ENCODE measurements around the gene ZNF451.

Gene ZNF451

GRCh38 chr6:57109880-57110279, 19.9 kb downstream of the ZNF451 start:
- Mint-ChIP-seq H3K27ac (no peak overlapping the region), H3K36me3 (ENCODE audit: low read depth) (peaks cover 23% of the 10 kb centered on the region), H3K27me3 (ENCODE audit: low read depth) (no peaks in the 10 kb centered on the region), H3K9me3 (no peaks in the 10 kb centered on the region), H3K4me1 (ENCODE audit: low read depth) (peaks cover 31% of the 10 kb centered on the region), H3K4me3 (no peak overlapping the region)

GRCh38 chr6:57113105-57113504, 23.1 kb downstream of the ZNF451 start:
- H3K9me3 Mint-ChIP-seq: no peaks in the 10 kb centered on the region
- H3K27ac Mint-ChIP-seq: no peak overlapping the region
- peaks cover 21% of the 10 kb centered on the region for H3K36me3 Mint-ChIP-seq (ENCODE audit: low read depth)
- no peaks in the 10 kb centered on the region for H3K27me3 Mint-ChIP-seq (ENCODE audit: low read depth)
- H3K4me3 Mint-ChIP-seq: no peak overlapping the region
- H3K4me1 Mint-ChIP-seq (ENCODE audit: low read depth): peaks cover 26% of the 10 kb centered on the region

- H3K4me3 Mint-ChIP-seq: no peak overlapping the region
- H3K36me3 Mint-ChIP-seq (ENCODE audit: low read depth): peaks cover 28% of the 10 kb centered on the region
- H3K9me3 Mint-ChIP-seq: no peaks in the 10 kb centered on the region
Observed at GRCh38 chr6:57116776-57117175, 26.8 kb downstream of the ZNF451 start.

GRCh38 chr6:57117796-57118195, 27.8 kb downstream of the ZNF451 start:
- Mint-ChIP-seq H3K9me3 (peaks cover 5% of the 10 kb centered on the region), H3K27me3 (ENCODE audit: low read depth) (no peaks in the 10 kb centered on the region), H3K4me1 (ENCODE audit: low read depth) (peaks cover 6% of the 10 kb centered on the region), H3K27ac (no peak overlapping the region), H3K4me3 (no peak overlapping the region), H3K36me3 (ENCODE audit: low read depth) (peaks cover 37% of the 10 kb centered on the region)

More at GRCh38 chr6:57116776-57117175, 26.8 kb downstream of the ZNF451 start:
- Mint-ChIP-seq H3K27ac (no peak overlapping the region), H3K27me3 (ENCODE audit: low read depth) (no peaks in the 10 kb centered on the region), H3K4me1 (ENCODE audit: low read depth) (peaks cover 11% of the 10 kb centered on the region)

- Mint-ChIP-seq H3K36me3 (ENCODE audit: low read depth) (peaks cover 42% of the 10 kb centered on the region), H3K27me3 (ENCODE audit: low read depth) (no peaks in the 10 kb centered on the region), H3K4me3 (no peak overlapping the region), H3K9me3 (peaks cover 5% of the 10 kb centered on the region), H3K27ac (no peak overlapping the region), H3K4me1 (ENCODE audit: low read depth) (peaks cover 8% of the 10 kb centered on the region)
Observed at GRCh38 chr6:57123111-57123510, 33.1 kb downstream of the ZNF451 start.

- no peak overlapping the region for H3K27ac Mint-ChIP-seq
- peaks cover 5% of the 10 kb centered on the region for H3K4me1 Mint-ChIP-seq (ENCODE audit: low read depth)
- H3K9me3 Mint-ChIP-seq: no peaks in the 10 kb centered on the region
- H3K4me3 Mint-ChIP-seq: no peak overlapping the region
- peaks cover 17% of the 10 kb centered on the region for H3K36me3 Mint-ChIP-seq (ENCODE audit: low read depth)
- no peaks in the 10 kb centered on the region for H3K27me3 Mint-ChIP-seq (ENCODE audit: low read depth)
Observed at GRCh38 chr6:57127763-57128162, 37.8 kb downstream of the ZNF451 start.

GRCh38 chr6:57130661-57131177, 40.7 kb downstream of the ZNF451 start:
- Mint-ChIP-seq H3K4me1 (ENCODE audit: low read depth) (no peaks in the 10 kb centered on the region), H3K27ac (no peak overlapping the region), H3K27me3 (ENCODE audit: low read depth) (no peaks in the 10 kb centered on the region), H3K4me3 (no peak overlapping the region), H3K36me3 (ENCODE audit: low read depth) (peaks cover 18% of the 10 kb centered on the region), H3K9me3 (no peaks in the 10 kb centered on the region)

GRCh38 chr6:57134954-57135353, 45.0 kb downstream of the ZNF451 start:
- Mint-ChIP-seq H3K27ac (no peak overlapping the region), H3K4me1 (ENCODE audit: low read depth) (peaks cover 10% of the 10 kb centered on the region), H3K4me3 (no peak overlapping the region), H3K9me3 (no peaks in the 10 kb centered on the region), H3K36me3 (ENCODE audit: low read depth) (peaks cover 28% of the 10 kb centered on the region), H3K27me3 (ENCODE audit: low read depth) (no peaks in the 10 kb centered on the region)

- no peaks in the 10 kb centered on the region for H3K9me3 Mint-ChIP-seq
- H3K4me1 Mint-ChIP-seq (ENCODE audit: low read depth): peaks cover 10% of the 10 kb centered on the region
- no peak overlapping the region for H3K27ac Mint-ChIP-seq
- peaks cover 30% of the 10 kb centered on the region for H3K36me3 Mint-ChIP-seq (ENCODE audit: low read depth)
- no peaks in the 10 kb centered on the region for H3K27me3 Mint-ChIP-seq (ENCODE audit: low read depth)
- no peak overlapping the region for H3K4me3 Mint-ChIP-seq
Observed at GRCh38 chr6:57135885-57136284, 45.9 kb downstream of the ZNF451 start.

GRCh38 chr6:57137350-57137749, 47.4 kb downstream of the ZNF451 start:
- no peaks in the 10 kb centered on the region for H3K27me3 Mint-ChIP-seq (ENCODE audit: low read depth)
- no peak overlapping the region for H3K4me3 Mint-ChIP-seq
- H3K27ac Mint-ChIP-seq: peak overlapping the region; percentile 2
- H3K36me3 Mint-ChIP-seq (ENCODE audit: low read depth): peaks cover 39% of the 10 kb centered on the region
- no peaks in the 10 kb centered on the region for H3K9me3 Mint-ChIP-seq
- H3K4me1 Mint-ChIP-seq (ENCODE audit: low read depth): peaks cover 10% of the 10 kb centered on the region

- no peaks in the 10 kb centered on the region for H3K27me3 Mint-ChIP-seq (ENCODE audit: low read depth)
- H3K27ac Mint-ChIP-seq: no peak overlapping the region
- peaks cover 42% of the 10 kb centered on the region for H3K36me3 Mint-ChIP-seq (ENCODE audit: low read depth)
- H3K4me3 Mint-ChIP-seq: no peak overlapping the region
- H3K9me3 Mint-ChIP-seq: no peaks in the 10 kb centered on the region
- H3K4me1 Mint-ChIP-seq (ENCODE audit: low read depth): peaks cover 10% of the 10 kb centered on the region
Observed at GRCh38 chr6:57138026-57138425, 48.0 kb downstream of the ZNF451 start.

- Mint-ChIP-seq H3K36me3 (ENCODE audit: low read depth) (peaks cover 47% of the 10 kb centered on the region), H3K4me3 (no peak overlapping the region), H3K9me3 (no peaks in the 10 kb centered on the region), H3K4me1 (ENCODE audit: low read depth) (peaks cover 10% of the 10 kb centered on the region), H3K27me3 (ENCODE audit: low read depth) (no peaks in the 10 kb centered on the region), H3K27ac (no peak overlapping the region)
Observed at GRCh38 chr6:57141451-57142177, 51.6 kb downstream of the ZNF451 start.

GRCh38 chr6:57142178-57142525, 52.2 kb downstream of the ZNF451 start:
- Mint-ChIP-seq H3K27ac (no peak overlapping the region), H3K4me3 (no peak overlapping the region), H3K9me3 (no peaks in the 10 kb centered on the region), H3K4me1 (ENCODE audit: low read depth) (peaks cover 8% of the 10 kb centered on the region), H3K36me3 (ENCODE audit: low read depth) (peaks cover 43% of the 10 kb centered on the region), H3K27me3 (ENCODE audit: low read depth) (no peaks in the 10 kb centered on the region)

- Mint-ChIP-seq H3K9me3 (no peaks in the 10 kb centered on the region), H3K4me1 (ENCODE audit: low read depth) (peaks cover 17% of the 10 kb centered on the region), H3K27me3 (ENCODE audit: low read depth) (no peaks in the 10 kb centered on the region), H3K27ac (no peak overlapping the region), H3K36me3 (ENCODE audit: low read depth) (peaks cover 52% of the 10 kb centered on the region), H3K4me3 (no peak overlapping the region)
Observed at GRCh38 chr6:57143690-57144089, 53.7 kb downstream of the ZNF451 start.

- Mint-ChIP-seq H3K4me1 (ENCODE audit: low read depth) (peaks cover 19% of the 10 kb centered on the region), H3K27ac (no peak overlapping the region), H3K27me3 (ENCODE audit: low read depth) (no peaks in the 10 kb centered on the region), H3K36me3 (ENCODE audit: low read depth) (peaks cover 49% of the 10 kb centered on the region), H3K4me3 (no peak overlapping the region), H3K9me3 (no peaks in the 10 kb centered on the region)
Observed at GRCh38 chr6:57147401-57147800, 57.4 kb downstream of the ZNF451 start.

Data from T-helper 1 cell treated with Interleukin-12 subunit alpha and Interleukin-12 subunit beta and Interleukin-4 antibody, amounts not matched to agents 30 μg/mL and 1 μg/mL, for 36 hours (primary cell).